GM18951 (cell line): ENCODE measurements around the gene SEZ6L2.
"Not testable (repeated sequence)": the region's sequence is repeated elsewhere in the genome, so short reads cannot be mapped to it uniquely, and the experiment has no call there.

ENCODE experiments used
- POLR2A ChIP-seq: IDR thresholded peaks from 4 replicates; pipeline ENCODE4 v1.6.1; 2011; ENCODE audit warnings: mild to moderate bottlenecking; ENCODE audit not compliant: insufficient read length, insufficient read depth; ENCODE audit errors: extremely low read depth
- in situ Hi-C: fragments of 300-500 bp; cut with MboI; formaldehyde crosslinking; loops from one replicate; pipeline ENCODE4 v1.12.0; 2022; ENCODE audit warnings: low sequenced_read_pairs, mixed read lengths, inconsistent platforms; ENCODE audit not compliant: unreplicated experiment

Gene SEZ6L2

DNA sequence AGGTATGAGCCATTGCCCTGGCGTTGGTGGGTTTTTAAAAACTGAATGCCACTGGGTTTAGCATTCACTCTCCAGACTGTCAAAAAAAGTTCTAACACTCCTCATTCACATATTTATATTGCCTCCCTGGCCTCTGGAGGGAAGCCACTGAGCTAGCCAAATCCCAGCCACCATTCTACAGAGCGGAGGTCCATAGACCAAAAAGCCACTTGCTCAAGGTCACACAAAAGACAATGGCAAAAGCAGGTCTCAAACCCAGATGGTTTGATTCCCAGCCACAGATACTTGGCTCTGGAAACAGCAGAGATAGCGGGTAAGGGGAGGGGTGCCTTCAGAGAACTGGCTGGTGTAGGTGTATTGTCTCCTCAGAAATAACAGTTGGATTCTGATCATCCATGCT is 18.3 kb downstream of the SEZ6L2 start:
- in situ Hi-C loops: no loop called here
- TF ChIP-seq POLR2A: no peak

DNA sequence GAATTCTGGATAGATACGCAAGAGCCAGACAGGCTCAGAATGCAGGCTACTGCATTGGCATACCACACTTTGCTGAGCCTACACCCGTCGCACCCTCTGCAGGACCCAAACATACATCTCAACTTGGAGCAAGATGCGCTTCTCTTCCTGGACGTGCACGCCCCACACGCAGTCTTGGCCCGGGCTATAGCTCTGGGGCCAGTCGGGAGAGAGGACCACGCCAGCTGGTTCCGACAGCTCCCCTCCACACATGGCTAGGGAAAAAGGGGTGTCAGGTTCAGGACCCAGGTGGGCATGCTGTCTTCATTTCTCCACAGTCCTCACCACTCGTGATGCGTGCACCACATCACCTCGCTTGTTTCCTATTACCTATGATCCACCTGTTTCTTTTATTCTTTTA is 21.2 kb downstream of the SEZ6L2 start:
- no peak for TF ChIP-seq POLR2A
- in situ Hi-C loops: no loop called here

DNA sequence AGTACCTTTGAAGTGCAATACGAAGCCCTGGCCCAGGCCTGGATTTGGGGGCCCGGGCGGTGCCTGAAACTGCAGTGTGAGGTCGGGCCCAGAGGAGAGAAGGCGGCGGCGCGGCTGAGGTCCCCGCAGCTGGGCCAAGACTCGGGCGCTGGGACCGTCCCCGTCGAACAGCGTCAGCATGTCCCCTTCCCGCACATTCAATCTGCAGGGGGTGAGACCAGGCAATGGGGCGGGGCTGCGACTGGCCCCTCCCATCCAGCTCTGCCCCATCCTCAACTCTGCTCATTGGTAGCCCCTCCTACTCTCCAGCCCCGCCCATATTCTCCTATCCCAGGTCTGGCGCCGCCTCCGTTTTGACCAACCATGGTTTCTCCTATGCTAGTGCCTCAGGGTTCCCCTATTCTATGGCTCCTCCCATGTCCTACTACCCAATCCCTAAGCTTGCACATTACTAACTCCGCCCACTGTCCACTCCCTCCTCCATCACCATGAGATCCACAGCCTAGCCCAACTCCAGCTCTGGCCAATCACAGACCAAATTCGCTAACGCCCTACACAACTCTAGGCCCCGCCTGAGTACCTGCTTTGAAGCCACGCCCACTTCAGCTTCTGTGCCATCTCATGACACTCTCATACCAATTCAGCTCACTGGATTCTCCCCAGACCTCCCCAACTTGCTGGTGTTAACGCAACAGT is 21.9 kb downstream of the SEZ6L2 start:
- in situ Hi-C loops: no loop called here
- TF ChIP-seq POLR2A: no peak

DNA sequence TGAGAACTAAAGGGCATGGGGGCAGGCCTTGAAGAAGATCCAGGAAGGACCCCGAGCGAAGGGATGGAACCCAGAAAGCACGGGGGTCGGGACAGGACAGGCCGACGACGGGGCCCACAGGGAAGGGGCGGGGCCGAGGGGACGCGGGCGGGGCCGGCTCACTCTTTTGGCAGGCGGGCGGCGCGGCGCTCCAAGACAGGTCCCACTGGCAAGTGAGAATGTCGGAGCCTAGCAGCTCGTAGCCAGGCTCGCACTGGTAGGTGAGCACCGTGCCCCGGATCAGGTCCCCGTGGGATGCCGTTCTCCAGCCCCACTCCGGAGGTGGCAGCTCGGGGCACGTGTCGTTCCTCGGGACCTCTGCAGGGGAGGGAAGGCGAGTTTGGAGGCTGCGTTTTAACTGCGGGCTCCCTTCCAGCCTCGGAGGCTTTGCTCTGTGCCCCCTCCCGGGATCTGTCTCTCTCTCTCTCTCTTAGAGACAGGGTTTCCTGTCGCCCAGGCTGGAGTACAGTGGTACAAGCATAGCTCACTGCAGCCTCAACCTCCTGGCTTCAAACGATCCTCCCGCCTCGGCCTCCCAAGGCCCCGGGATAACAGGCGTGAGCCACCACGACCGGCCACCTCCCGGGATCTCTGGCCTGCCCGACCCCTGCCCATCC is 22.6 kb downstream of the SEZ6L2 start:
- TF ChIP-seq POLR2A: no peak
- in situ Hi-C loops: no loop called here

DNA sequence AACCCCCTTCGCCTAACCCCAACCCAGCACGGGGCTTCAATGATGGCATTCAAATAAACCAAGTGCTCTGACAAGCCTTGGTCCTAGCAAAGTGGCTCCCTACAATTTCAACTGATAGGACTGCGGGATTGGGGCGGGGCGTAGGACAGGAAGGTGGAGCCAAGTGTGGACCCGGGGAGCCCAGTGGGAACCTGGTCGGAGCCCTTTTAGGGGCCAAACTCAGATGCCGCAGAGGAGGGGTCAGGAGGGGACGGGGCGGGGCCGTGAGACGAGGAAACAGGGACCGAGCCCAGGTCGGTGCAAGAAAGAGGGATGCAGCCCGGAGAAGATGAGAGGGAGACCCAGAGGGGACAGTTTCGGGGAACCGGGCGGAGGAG is 23.1 kb downstream of the SEZ6L2 start:
- in situ Hi-C loops: no loop called here
- TF ChIP-seq POLR2A: no peak

DNA sequence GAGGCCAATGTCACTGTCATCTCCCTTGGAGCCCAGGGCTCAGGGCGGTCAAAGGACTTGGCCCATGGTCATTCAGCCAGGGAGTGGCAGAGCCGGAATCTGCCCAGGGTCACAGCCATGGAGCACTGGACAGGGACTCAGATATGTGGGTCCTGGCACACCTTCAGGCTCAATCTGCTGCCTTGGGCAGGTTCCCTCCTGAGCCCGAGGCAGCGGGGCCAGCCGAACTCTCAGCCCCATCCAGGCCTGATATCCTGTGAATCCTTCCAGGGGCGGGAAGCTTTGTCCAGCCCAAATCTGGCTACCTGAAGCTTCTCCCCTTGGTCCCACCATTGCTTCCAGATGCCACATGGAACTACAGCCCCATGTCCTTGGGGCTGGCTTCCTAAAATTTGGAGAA is 24.1 kb downstream of the SEZ6L2 start:
- in situ Hi-C loops: no loop called here
- no peak for TF ChIP-seq POLR2A

DNA sequence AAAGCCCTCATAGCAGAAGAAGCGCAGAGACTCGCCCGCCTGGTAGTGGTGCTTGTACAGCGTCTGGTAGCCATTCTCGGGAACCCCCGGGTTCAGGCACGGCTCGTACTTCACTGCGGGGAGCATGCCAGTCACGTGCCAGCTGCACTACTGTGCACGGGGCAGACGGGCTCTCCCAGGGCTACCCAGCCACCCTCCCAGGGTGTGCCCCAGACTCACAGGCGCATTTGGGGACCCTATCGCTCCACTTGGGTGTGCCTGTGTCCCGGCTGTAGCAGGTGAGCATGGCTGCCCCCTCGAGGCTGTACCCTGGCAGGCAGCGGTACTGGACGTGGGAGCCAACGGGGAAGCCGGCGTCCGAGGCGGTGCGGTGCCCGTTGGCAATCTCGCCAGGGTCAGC is 26.0 kb downstream of the SEZ6L2 start:
- in situ Hi-C loops: no loop called here
- TF ChIP-seq POLR2A: no peak

DNA sequence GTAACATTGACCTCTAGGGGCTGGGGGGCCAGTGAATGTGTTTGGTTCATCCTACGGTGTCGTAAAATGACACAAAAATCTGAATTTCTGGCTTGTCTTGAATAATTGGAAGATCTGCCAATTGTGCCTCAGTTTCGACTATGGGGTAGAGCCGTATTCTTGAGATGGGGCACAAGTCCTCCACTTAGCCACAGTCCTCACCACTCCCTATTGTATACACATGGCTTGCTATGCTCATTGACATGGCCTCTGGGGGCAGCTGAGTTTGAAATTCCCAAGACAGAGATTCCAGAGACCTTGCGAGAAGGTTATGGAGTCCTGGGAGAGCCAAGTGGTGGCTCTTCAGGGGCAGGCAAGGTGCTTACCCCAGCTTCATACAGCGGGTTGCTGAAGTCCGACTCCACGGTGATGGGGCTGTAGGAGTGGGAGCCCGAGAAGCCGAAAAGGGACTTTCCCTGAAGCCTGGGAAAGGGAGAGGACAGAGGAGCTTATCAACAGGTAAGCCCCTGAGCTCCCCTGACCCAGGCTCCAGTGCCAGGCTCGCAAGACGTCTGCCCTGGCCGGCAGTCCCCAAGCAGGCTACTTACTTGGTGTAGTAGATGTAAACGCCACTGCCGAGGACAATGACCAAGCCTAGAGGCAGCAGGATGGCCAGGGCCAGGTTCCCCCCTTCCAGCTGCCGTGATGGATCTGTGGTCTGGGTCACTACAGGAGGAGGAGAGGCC is 27.4 kb downstream of the SEZ6L2 start:
- TF ChIP-seq POLR2A: no peak
- in situ Hi-C loops: no loop called here

DNA sequence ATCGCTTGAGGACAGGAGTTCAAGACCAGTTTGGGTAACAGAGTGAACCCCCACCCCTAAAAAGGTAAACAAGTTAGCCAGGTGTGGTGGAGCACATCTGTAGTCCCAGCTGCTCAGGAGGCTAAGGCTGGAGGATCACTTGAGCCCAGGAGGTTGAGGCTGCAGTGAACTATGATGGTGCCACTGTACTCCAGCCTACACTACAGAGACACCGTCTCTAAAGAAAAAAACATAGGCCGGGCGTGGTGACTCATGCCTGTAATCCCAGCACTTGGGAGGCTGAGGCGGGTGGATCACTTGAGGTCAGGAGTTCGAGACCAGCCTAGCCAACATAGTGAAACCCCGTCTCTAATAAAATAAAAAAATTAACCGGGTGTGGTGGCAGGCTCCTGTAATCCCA is 30.3 kb downstream of the SEZ6L2 start:
- in situ Hi-C loops: not testable (repeated sequence)

DNA sequence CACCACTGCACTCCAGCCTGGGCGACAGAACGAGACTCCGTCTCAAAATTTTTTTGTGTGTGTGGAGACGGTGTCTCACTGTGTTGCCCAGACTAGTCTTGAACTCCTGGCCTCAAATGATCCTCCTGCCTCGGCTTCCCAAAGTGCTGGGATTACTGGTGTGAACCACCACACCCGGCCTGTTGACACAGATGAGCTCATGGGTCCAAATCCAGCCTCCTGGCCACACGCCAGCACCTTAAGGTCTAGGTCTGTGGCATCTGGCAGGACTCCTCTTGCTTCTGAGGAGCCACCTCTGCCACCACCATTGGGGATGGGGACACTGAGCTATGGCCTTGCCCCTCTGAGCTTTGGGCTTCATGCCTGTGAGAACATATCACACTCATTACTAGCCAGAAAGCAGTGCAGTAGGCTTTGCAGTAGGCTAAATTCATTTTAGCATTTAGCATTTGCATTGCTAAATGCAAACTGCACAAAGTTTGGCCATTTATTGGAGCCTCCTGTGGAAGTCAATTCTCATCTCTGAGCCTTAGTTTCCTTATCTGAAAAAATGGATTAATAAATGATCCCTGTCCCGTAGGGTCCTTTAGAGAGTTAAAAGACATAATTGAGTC is 30.8 kb downstream of the SEZ6L2 start:
- TF ChIP-seq POLR2A: no peak
- in situ Hi-C loops: no loop called here

DNA sequence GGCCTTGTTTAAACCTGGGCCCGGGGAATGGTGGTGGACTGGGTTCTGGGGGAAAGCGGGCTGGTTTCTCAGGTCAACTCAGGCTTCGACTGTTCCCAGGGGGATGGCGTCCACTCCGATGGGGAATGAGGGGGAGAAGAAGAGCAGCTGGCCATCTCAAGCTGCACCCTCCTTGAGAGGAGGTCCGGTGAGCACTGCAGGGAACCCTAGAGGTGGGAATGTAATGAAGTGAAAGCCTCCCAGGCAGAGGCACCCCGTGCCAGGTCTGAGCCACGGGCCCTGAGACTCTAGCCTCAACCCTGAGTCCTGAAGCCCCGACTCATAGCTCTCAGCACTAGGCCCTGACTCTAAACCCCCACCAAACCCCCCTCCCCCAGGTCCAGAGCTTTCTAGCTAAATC is 35.1 kb downstream of the SEZ6L2 start:
- no peak for TF ChIP-seq POLR2A
- in situ Hi-C loops: no loop called here

DNA sequence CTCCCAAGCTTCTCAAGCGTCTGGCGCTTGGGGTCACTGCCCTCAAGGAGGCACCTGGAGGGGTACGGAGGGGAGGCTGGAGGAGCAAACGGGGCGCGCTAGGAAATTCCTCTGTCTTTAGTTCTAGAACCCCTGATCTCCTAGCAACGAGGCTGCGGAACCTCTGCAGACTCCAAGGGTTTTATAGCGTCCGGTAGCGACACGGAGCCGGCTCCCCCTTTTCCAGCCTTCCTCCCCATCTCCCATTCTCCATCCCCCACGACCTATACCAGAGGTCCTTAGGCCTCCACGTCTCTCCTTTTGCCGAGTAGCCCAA is 35.7 kb downstream of the SEZ6L2 start:
- no peak for TF ChIP-seq POLR2A
- in situ Hi-C loops: no loop called here

DNA sequence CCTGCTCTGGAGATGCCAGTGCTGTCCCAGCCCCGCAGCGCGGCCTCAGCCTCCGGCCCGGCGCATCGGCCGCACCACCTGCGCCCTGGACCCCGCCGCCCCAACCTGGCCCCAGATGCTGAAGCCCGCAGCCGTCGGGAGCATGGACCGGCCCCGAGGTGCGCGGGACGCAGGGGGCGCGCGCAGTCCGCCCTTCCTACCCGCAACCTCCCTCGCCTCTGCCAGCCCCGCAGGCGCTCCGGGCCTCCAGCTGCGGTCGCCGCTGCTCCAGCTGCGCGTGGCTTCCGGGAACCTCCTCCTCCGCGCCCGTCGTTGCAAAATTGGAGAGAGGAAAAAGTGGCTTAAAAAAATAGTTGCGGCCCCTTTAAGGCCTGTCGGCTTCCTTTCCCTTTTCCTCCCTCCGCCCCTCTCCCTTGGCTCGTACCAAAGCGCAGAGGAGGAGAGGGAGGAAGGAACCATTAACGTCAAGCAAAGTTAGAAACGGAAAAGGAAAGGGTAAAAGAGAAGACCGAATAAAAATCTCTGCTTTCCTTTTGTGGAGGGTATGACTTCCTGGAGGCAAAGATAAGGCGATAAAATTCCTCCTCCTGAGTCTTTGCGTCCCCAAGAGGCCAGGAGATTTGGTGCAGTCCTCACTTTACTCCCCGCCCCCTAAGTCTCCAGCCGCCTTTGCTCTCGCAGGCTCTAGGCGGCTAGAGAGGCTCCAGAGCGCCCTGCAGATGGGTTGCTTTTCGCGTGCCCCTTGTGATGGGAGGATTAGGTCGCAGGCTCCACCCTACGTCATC is 36.3 kb downstream of the SEZ6L2 start, which contains the start of gene CDIPT:
TSS of gene CDIPT (minus strand) at position 343 of the 785 bp plus-strand sequence. CDS start 369 bp downstream, outside the sequence.
- peak; percentile 56 for TF ChIP-seq POLR2A
- in situ Hi-C loops: no loop called here
